Suprapubic skin (tissue), 4 donors: Measurements from ENCODE around the gene CHMP2A. TPM values are rescaled to one million over a fixed set of nuclear protein-coding genes. Genes with fewer than 3 reads are reported as not detected.
"Not testable (repeated sequence)": the region's sequence is repeated elsewhere in the genome, so short reads cannot be mapped to it uniquely, and the experiment has no call there.

ENCODE experiments used
- DNase-seq, 2 donors: peaks; one replicate each; pipeline ENCODE4 v3.0.0-alpha.2; 2019; ENCODE audit warnings: low spot score in 2 of 2
- H3K27ac ChIP-seq: fragments of 200-600 bp; sonication (generic); one replicate; pipeline ENCODE4 v1.5.1; 2019
- H3K27me3 ChIP-seq: fragments of 200-600 bp; sonication (generic); one replicate; pipeline ENCODE4 v1.5.1; 2019
- H3K36me3 ChIP-seq: fragments of 200-600 bp; sonication (generic); one replicate; pipeline ENCODE4 v1.5.1; 2019
- H3K4me1 ChIP-seq: fragments of 200-600 bp; sonication (generic); one replicate; pipeline ENCODE4 v1.5.1; 2019
- H3K4me3 ChIP-seq: fragments of 200-600 bp; sonication (generic); one replicate; pipeline ENCODE4 v1.5.1; 2019; ENCODE audit warnings: mild to moderate bottlenecking
- H3K9me3 ChIP-seq: fragments of 200-600 bp; sonication (generic); one replicate; pipeline ENCODE4 v1.5.1; 2019
- EP300 ChIP-seq: sonication (generic); formaldehyde crosslinking; IDR thresholded peaks from one replicate; pipeline ENCODE4 v1.6.1; 2017; ENCODE audit warnings: antibody characterized with exemption
- POLR2A ChIP-seq, 2 donors: fragments of 450-650 bp; IDR thresholded peaks; one replicate each; pipeline ENCODE4 v1.6.1; 2017; ENCODE audit warnings: antibody characterized with exemption in 2 of 2, mild to moderate bottlenecking in 2 of 2, moderate library complexity in 2 of 2
- POLR2AphosphoS5 ChIP-seq, 3 donors: sonication (generic); formaldehyde crosslinking; IDR thresholded peaks; one replicate each; pipeline ENCODE4 v1.6.1; 2017; ENCODE audit warnings: antibody characterized with exemption in 3 of 3
- WGBS: methylation state at CpG from one replicate; pipeline ENCODE4 v1.1.5; 2018; 5-methylcytosine and 5-hydroxymethylcytosine counted together
- total RNA-seq, 4 donors: library from RNA; depleted of rRNA; stranded (reverse); fragments of >200 nt; gene quantifications; one replicate each; pipeline ENCODE4 v1.1.0, GENCODE V29; 2016
- TF ChIP-seq, protein P1 (sequence below), 2 donors: fragments of 200-600 bp in 1 of 2; fragments of 450-650 bp in 1 of 2; sonication (generic) in 1 of 2; IDR thresholded peaks; one replicate each; pipeline ENCODE4 v1.5.1; 2016 to 2019; ENCODE audit warnings: antibody characterized with exemption in 2 of 2, mild to moderate bottlenecking in 1 of 2, moderate library complexity in 1 of 2

CHMP2A gene
- total RNA-seq, 4 donors from 2014 or later: 96.1 to 120 (median 103) TPM

DNA sequence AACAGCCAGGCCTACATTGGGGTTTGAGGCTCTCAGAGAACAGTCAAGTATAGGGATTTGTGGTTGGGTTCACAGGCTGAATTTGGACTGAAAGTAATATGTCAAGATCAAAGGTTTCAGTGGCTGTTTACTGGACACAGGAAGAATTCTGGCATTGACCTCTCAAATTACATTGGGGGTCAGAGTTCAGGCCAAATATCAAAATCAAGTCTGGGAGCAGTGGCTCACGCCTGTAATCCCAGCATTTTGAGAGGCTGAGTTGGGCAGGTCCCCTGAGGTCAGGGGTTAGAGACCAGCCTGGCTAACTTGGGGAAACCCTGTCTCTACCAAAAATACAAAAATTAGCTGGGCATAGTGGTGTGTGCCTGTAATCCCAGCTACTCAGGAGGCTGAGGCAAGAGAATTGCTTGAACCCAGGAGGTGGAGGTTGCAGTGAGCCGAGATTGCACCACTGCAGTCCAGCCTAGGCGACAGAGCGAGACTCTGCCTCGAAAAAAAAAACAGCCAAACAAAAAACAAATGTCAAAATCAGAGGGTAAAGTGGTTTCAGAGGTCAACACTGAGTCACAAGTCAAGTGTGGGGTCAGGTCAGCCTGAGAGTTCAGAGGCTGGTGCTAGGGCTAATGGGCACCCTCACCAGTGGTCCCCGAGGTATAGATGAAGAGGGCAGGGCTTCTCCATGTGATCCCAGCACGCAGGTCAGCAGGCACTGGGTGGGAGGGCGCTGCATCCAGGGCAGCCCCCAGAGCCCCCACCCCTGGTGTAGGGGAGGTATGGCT lies 44.6 kb downstream of the CHMP2A start:
- Histone ChIP-seq H3K4me1 (peaks cover 19% of the 10 kb centered on the region), H3K27ac (no peak overlapping the region), H3K36me3 (no peaks in the 10 kb centered on the region), H3K4me3 (no peak overlapping the region), H3K9me3 (no peaks in the 10 kb centered on the region), H3K27me3 (no peaks in the 10 kb centered on the region)
- DNase-seq: no peak
- TF ChIP-seq, protein P1, sequence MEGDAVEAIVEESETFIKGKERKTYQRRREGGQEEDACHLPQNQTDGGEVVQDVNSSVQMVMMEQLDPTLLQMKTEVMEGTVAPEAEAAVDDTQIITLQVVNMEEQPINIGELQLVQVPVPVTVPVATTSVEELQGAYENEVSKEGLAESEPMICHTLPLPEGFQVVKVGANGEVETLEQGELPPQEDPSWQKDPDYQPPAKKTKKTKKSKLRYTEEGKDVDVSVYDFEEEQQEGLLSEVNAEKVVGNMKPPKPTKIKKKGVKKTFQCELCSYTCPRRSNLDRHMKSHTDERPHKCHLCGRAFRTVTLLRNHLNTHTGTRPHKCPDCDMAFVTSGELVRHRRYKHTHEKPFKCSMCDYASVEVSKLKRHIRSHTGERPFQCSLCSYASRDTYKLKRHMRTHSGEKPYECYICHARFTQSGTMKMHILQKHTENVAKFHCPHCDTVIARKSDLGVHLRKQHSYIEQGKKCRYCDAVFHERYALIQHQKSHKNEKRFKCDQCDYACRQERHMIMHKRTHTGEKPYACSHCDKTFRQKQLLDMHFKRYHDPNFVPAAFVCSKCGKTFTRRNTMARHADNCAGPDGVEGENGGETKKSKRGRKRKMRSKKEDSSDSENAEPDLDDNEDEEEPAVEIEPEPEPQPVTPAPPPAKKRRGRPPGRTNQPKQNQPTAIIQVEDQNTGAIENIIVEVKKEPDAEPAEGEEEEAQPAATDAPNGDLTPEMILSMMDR (IDR thresholded peaks at IDR 0.05): no peak
- TF ChIP-seq POLR2A (IDR thresholded peaks at IDR 0.05) (no peak), POLR2AphosphoS5 (IDR thresholded peaks at IDR 0.05) (no peak)
- 73% methylated on average over 8 of the region's 8 CpGs for WGBS

DNA sequence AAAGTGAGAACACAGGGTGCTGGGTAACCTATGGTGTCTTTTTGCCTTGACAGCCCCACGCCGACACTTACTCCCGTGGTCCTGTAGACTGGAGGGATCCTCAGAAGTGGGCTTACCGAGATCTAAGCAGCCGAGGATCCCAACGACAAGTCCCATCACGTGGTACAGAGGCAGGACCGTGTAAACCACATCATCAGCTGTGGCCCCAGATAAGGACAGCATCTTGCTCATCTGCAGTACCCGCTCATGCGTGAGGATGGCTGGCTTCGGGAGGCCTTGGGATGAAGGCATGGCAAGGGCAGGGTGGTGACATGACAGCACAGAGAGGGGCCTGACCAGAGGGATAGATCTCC lies 45.2 kb downstream of the CHMP2A start:
- no peak for DNase-seq
- no peaks in the 10 kb centered on the region for H3K27me3 ChIP-seq
- WGBS: 76% methylated on average over 11 of the region's 11 CpGs
- H3K9me3 ChIP-seq: no peaks in the 10 kb centered on the region
- H3K36me3 ChIP-seq: no peaks in the 10 kb centered on the region
- no peak overlapping the region for H3K27ac ChIP-seq
- H3K4me1 ChIP-seq: peaks cover 13% of the 10 kb centered on the region
- no peak overlapping the region for H3K4me3 ChIP-seq
- TF ChIP-seq POLR2AphosphoS5 (IDR thresholded peaks at IDR 0.05) (no peak), EP300 (no peak), POLR2A (IDR thresholded peaks at IDR 0.05) (no peak)
- TF ChIP-seq, protein P1 (IDR thresholded peaks at IDR 0.05): no peak

DNA sequence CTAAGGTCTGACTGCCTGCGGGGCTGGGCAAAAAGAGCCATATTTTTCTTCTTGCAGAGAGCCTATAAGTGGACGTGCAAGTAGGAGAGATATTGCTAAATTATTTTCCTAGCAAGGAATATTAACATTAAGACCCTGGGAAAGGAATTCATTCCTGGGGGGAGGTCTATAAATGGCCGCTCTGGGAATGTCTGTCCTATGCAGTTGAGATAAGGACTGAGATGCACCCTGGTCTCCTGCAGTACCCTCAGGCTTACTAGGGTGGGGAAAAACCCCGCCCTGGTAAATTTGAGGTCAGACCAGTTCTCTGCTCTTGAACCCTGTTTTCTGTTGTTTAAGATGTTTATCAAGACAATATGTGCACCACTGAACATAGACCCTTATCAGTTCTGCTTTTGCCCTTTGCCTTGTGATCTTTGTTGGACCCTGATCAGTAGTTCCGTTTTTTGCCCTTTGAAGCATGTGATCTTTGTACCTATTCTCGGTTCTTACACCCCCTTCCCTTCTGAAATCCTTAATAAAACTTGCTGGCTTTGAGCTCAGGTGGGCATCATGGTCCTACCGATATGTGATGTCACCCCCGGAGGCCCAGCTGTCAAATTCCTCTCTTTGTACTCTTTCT lies 47.2 kb downstream of the CHMP2A start:
- not testable (repeated sequence) for H3K4me3 ChIP-seq, H3K27ac ChIP-seq, H3K4me1 ChIP-seq, H3K36me3 ChIP-seq, H3K9me3 ChIP-seq, H3K27me3 ChIP-seq, DNase-seq
- 87% methylated on average over 7 of the region's 8 CpGs for WGBS

Other genes with a start within 250 kb of the CHMP2A start
- gene ERVK3-1, start 249.7 kb downstream of the CHMP2A start, total RNA-seq: 10 to 100 TPM; 36.9 to 70.3 (median 42.1) TPM
- 1 to 10 TPM; 4.3 to 7.6 (median 5.6) TPM for gene ZSCAN22, start 228.1 kb downstream of the CHMP2A start, total RNA-seq
- 10 to 100 TPM in 2 of 4 donors, 1 to 10 TPM in 2; 1.0 to 14.9 (median 8.1) TPM for gene A1BG, start 201.6 kb downstream of the CHMP2A start, total RNA-seq
- gene ZNF497, start 192.4 kb downstream of the CHMP2A start, total RNA-seq: 1 to 10 TPM; 2.4 to 4.8 (median 3.4) TPM
- 1 to 10 TPM; 2.6 to 6.2 (median 4.3) TPM for gene ZNF837, start 174.1 kb downstream of the CHMP2A start, total RNA-seq
- 1,000 to 10,000 TPM; 1,253 to 2,519 (median 2,306) TPM for gene RPS5, start 167.8 kb downstream of the CHMP2A start, total RNA-seq
- gene RNF225, start 159.4 kb downstream of the CHMP2A start, total RNA-seq: 10 to 100 TPM in 2 of 4 donors, 1 to 10 TPM in 1, not detected in 1; 3.9 to 13.7 (median 13.6) TPM
- gene ZNF584, start 146.5 kb downstream of the CHMP2A start, total RNA-seq: 10 to 100 TPM; 15.8 to 21.2 (median 17.4) TPM
- gene ZNF132, start 115.0 kb downstream of the CHMP2A start, total RNA-seq: 1 to 10 TPM; 1.7 to 2.9 (median 2.3) TPM
- gene ZNF324B, start 103.5 kb downstream of the CHMP2A start, total RNA-seq: 10 to 100 TPM in 3 of 4 donors, 1 to 10 TPM in 1; 9.7 to 28.7 (median 13.8) TPM
- 10 to 100 TPM; 20.3 to 41.5 (median 25.6) TPM for gene ZNF324, start 88.0 kb downstream of the CHMP2A start, total RNA-seq
- gene ZNF446, start 78.8 kb downstream of the CHMP2A start, total RNA-seq: 10 to 100 TPM; 19.8 to 38.8 (median 24.0) TPM
- 10 to 100 TPM in 2 of 4 donors, 1 to 10 TPM in 2; 2.1 to 19.1 (median 10.7) TPM for gene SLC27A5, start 43.1 kb downstream of the CHMP2A start, total RNA-seq
- gene ZBTB45, start 35.3 kb downstream of the CHMP2A start, total RNA-seq: 10 to 100 TPM in 3 of 4 donors, 1 to 10 TPM in 1; 6.7 to 20.7 (median 15.8) TPM
- 100 to 1,000 TPM; 334 to 395 (median 360) TPM for gene TRIM28, start 11.0 kb downstream of the CHMP2A start, total RNA-seq
- 10 to 100 TPM; 16.4 to 31.5 (median 21.7) TPM for gene UBE2M, start 3.5 kb upstream of the CHMP2A start, total RNA-seq
- gene MZF1, start 18.2 kb upstream of the CHMP2A start, total RNA-seq: 10 to 100 TPM; 29.0 to 53.2 (median 37.5) TPM